NCI-H82 treated with DMSO at 0.1 percent for 48 hours (cell line): ENCODE results near the gene VIM.

ENCODE experiments used
- DNase-seq: peaks from one replicate; lab custom pipeline; 2025; ENCODE audit not compliant: unreplicated experiment; lab: John Stamatoyannopoulos, UW

VIM gene

DNA sequence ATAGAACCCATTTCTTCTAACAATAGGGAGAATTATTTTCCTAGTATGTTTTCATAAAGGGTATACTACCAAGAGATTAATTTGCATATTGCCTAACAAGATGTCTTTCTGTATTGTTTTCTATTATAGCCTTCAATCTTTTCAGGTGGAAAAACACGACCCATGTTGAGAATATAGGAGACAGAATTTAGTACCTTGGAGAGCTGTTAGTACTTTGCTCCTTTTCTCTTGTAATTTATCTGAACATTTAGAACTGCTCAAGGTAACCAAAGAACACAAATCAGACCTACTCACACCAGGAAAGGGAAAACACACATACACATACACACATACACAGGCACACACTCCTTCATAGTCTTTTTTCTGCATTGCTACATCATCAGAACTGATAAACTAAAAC is 18.7 kb upstream of the VIM start:
- DNase-seq = no peak

DNA sequence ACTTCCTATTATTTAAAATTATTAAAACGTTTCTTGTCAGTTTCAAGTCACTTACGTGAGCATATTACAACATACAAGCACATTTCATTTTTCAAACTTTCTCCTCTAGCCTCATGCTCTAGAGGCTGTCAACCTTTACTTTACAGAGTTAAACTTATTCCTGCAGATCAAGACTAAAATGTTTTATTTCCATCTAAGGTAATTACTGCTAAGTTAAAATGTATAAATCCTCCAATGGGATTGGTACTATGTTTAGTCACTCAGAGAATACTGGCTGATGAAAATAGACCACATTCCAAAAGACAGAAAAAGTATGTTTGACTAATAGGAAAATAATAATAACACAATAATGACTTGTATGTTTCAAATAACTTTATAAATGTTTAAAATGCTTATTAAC is 18.2 kb upstream of the VIM start:
- DNase-seq = no peak

- DNase-seq = no peak
Measured at GRCh38 chr10:17210361-17210760, 17.7 kb upstream of the VIM start.

DNA sequence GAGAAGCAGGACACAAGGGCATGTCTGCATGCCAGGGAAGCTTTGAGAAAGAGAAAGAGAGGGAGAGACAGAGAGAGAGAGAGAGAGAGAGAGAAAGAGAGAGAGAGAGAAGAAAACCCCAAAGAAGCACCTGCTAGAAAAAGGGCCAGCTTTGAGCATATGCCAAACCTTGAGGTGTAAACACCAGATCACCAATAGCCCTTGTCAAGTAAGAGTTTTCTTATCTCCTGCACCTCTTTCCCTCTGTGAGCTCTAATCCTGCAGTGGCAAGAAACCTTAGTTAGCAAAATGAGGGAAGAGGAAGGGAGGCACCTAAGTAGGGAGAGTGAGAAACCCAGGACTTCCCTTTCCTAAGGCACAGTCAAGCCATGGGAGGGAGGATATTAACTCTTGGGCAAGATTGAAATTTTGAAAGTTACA is 15.2 kb upstream of the VIM start:
- no peak for DNase-seq

- DNase-seq = no peak
Measured at GRCh38 chr10:17213646-17214349, 14.2 kb upstream of the VIM start.

- no peak for DNase-seq
Measured at GRCh38 chr10:17214526-17214925, 13.5 kb upstream of the VIM start.

DNA sequence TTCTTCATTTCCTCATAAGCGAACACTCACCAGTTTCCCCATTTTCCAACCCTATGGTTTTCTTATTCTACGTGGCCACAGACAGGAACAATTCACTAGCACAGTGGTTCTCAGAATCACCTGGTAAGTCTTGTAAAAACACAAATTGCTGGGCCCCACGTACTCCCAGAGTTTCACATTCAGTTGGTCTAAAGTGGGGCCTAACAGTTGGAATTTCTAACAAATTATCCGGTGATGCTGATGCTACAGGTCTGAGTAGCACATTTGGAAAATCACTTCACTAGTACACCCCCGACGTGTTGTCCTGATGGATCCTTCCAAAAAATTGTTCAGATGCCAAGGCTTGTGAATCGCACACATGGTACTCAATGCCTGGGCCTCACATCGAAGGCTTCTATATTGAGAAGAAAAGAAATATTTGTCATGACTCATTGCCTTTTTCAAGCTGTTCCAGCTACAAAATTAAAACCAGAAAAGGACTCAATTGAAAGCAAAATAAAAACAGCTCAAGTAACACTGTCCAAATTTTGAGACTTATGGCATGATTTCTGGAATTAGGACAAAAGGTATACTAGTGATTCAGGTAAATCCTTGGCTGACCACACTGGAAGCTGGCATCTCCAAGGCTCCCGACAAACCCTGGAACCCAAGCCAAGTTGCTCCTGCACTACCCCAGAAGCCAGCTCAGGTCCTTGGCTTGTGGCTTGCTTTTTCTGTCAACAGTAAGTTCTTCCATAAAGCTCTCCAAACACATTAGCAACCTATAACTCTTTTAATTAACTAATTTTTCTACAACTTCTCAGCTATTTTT is 12.9 kb upstream of the VIM start:
- DNase-seq = no peak

DNA sequence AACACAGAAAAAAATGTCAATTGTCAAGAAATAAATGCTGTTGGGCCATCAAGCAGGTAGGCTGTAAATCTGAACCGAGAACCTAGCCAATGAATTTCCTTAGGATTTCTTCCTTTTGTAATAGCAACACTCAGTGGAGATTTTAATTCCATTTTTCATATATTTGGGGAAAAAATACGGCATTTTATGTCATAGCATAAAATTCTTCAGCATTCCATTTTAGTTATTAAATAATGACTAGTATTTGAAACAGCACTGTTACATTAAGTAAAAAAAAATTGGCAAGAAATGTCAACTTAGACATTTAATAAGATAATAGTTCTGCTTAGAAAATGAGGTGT is 12.3 kb upstream of the VIM start:
- no peak for DNase-seq

- DNase-seq = no peak
Measured at GRCh38 chr10:17216217-17216900, 11.7 kb upstream of the VIM start.

GRCh38 chr10:17216901-17217395 is 11.1 kb upstream of the VIM start:
- DNase-seq = no peak

- no peak for DNase-seq
Measured at GRCh38 chr10:17217631-17218232, 10.3 kb upstream of the VIM start.

- DNase-seq = no peak
Measured at GRCh38 chr10:17219024-17219423, 9.0 kb upstream of the VIM start.

DNA sequence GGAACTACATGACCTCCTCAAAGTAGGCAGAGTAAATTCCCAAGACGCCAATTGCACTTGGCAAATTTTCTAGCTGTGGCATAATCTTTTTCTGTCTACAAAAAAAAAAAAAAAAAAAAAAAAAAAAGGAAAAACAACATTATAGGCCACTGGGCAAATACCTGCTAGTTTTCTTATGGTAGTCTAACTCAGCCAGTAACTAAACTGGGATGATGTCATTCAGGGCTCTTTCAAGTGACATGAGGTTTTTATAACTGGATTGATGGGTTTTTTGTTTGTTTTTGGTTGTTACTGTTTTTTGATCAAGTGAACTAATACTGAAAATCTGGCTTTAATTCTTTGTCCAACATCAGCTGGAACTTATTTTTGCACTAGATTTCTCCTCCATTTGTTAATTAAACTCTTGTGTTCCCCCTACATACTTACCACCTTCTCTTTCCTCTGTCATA is 7.4 kb upstream of the VIM start:
- no peak for DNase-seq

DNA sequence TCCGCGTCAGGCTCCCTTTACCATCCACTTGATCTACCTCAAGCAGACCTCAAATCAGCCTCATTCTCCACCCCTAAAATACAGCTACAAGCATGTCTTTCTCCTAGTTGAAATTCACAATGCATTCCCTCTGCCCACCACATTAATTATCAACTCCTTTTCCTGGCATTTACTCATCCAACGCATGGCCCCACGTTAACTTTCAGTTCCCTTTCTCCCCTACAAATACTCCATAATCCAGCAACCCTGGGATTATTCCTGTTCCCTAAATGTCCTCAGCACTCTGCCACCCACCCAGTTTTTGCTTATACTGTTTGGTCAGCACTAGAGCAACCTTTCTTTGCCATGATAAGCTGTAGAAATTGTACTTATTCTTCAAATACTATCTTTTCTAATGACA is 5.7 kb upstream of the VIM start:
- no peak for DNase-seq

DNA sequence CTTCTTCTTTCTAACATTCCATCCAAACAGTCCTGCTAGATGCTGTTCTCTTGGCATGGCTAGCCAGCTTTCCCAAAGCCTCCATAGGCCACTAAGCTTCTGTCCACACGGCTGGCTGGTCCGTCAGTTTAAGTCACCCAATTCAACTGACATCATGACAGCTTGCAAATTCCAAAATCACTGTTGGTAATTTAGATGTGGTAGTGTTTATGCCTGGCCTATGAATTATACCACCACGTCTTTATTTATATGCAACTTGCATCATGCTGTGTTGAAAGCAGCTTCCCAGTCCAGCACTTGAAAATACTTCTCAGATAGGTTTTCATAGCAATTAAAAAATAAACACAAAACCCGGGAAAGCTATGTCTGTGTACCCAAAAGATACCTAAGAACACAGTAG is 2.2 kb upstream of the VIM start:
- no peak for DNase-seq

GRCh38 chr10:17226891-17227303 is 1.1 kb upstream of the VIM start:
- DNase-seq = no peak

- DNase-seq = no peak
Measured at GRCh38 chr10:17227367-17228090, 512 bp upstream of the VIM start.

DNA sequence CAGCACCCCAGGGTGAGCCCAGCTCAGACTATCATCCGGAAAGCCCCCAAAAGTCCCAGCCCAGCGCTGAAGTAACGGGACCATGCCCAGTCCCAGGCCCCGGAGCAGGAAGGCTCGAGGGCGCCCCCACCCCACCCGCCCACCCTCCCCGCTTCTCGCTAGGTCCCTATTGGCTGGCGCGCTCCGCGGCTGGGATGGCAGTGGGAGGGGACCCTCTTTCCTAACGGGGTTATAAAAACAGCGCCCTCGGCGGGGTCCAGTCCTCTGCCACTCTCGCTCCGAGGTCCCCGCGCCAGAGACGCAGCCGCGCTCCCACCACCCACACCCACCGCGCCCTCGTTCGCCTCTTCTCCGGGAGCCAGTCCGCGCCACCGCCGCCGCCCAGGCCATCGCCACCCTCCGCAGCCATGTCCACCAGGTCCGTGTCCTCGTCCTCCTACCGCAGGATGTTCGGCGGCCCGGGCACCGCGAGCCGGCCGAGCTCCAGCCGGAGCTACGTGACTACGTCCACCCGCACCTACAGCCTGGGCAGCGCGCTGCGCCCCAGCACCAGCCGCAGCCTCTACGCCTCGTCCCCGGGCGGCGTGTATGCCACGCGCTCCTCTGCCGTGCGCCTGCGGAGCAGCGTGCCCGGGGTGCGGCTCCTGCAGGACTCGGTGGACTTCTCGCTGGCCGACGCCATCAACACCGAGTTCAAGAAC is 1.1 kb downstream of the VIM start:
- DNase-seq = no peak

DNA sequence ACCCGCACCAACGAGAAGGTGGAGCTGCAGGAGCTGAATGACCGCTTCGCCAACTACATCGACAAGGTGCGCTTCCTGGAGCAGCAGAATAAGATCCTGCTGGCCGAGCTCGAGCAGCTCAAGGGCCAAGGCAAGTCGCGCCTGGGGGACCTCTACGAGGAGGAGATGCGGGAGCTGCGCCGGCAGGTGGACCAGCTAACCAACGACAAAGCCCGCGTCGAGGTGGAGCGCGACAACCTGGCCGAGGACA is 1.6 kb downstream of the VIM start:
- no peak for DNase-seq

DNA sequence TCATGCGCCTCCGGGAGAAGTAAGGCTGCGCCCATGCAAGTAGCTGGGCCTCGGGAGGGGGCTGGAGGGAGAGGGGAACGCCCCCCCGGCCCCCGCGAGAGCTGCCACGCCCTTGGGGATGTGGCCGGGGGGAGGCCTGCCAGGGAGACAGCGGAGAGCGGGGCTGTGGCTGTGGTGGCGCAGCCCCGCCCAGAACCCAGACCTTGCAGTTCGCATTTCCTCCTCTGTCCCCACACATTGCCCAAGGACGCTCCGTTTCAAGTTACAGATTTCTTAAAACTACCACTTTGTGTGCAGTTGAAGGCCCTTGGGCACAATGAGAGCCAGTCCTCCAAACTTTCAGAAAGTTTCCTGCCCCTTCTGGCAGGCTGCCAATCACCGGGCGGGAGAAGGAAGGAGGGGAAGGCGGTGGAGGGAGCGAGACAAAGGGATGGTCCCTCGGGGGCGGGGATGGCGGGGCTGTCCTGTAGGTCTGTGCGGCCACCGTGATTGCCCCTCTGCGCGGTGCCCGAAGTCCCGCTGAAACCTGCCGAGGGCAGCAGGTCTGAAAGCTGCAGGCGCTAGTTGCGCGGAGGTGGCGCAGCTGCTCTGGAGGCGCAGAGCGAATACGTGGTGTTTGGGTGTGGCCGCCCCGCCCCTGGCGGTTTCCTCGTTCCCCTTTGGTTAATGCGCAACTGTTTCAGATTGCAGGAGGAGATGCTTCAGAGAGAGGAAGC is 2.1 kb downstream of the VIM start:
- DNase-seq = no peak
